Measurements from ENCODE around the gene ASIC2. TPM values are rescaled to one million over a fixed set of nuclear protein-coding genes. Genes with fewer than 3 reads are reported as not detected.

Gene ASIC2
- polyA plus RNA-seq, 1 experiment: 0.05 TPM

GRCh38 chr17:33280162-33280943 lies 12.7 kb downstream of the ASIC2 start:
- POLR2A ChIA-PET: no interaction called here

DNA sequence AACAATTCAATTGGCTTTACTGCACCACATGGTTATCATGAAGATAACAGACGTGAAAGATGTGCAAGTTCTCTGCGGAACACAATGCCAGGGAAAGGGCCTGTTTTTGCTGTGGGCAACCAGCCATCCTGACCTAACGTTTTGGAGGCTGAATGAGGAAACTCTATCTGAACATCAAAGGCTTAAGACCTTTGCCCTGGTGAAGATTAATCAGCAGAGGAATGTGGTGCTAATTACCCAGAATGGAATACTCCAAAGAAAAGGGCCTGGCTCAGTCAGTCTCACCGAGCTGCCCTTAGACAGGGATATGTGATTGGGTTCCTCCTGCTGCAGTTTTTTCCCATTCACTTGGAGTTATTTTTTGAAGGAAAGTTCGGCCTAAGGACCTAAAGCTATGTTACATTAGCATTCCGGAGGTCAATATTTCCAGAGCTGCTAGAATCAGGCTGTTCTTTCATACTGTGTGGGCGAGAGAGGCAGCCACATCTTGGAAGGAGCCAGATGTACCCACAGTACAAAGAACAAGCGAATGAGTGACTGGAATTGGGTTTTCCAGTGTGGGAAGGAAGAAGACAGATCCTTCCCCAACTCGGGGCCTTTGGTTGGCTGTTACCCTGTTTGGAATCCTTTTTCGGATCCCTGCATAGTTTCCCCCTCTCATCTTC lies 15.5 kb downstream of the ASIC2 start:
- CTCF ChIA-PET: no interaction called here

More at GRCh38 chr17:33280162-33280943, 12.7 kb downstream of the ASIC2 start:
- no peaks in the 10 kb centered on the region for H3K36me3 ChIP-seq (ENCODE audit: control insufficient read depth, insufficient read depth, low read length)
- CTCF ChIA-PET: no interaction called here
- H3K27me3 ChIP-seq (ENCODE audit: control insufficient read depth, insufficient read depth, low read length): no peaks in the 10 kb centered on the region
- TF ChIP-seq, protein P1, sequence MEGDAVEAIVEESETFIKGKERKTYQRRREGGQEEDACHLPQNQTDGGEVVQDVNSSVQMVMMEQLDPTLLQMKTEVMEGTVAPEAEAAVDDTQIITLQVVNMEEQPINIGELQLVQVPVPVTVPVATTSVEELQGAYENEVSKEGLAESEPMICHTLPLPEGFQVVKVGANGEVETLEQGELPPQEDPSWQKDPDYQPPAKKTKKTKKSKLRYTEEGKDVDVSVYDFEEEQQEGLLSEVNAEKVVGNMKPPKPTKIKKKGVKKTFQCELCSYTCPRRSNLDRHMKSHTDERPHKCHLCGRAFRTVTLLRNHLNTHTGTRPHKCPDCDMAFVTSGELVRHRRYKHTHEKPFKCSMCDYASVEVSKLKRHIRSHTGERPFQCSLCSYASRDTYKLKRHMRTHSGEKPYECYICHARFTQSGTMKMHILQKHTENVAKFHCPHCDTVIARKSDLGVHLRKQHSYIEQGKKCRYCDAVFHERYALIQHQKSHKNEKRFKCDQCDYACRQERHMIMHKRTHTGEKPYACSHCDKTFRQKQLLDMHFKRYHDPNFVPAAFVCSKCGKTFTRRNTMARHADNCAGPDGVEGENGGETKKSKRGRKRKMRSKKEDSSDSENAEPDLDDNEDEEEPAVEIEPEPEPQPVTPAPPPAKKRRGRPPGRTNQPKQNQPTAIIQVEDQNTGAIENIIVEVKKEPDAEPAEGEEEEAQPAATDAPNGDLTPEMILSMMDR (IDR thresholded peaks at IDR 0.05; ENCODE audit: insufficient read depth, low read depth, low read length): no peak
- no peak for DNase-seq (ENCODE audit: low read depth)
- no peak overlapping the region for H3K4me3 ChIP-seq (ENCODE audit: low read depth, low read length)

GRCh38 chr17:33273743-33274410 lies 19.2 kb downstream of the ASIC2 start:
- Histone ChIP-seq H3K36me3 (ENCODE audit: control insufficient read depth, insufficient read depth, low read length) (no peaks in the 10 kb centered on the region), H3K4me3 (ENCODE audit: low read depth, low read length) (no peak overlapping the region), H3K27me3 (ENCODE audit: control insufficient read depth, insufficient read depth, low read length) (no peaks in the 10 kb centered on the region)
- no peak for DNase-seq (ENCODE audit: low read depth)
- POLR2A ChIA-PET: no interaction called here
- TF ChIP-seq, protein P1 (IDR thresholded peaks at IDR 0.05; ENCODE audit: insufficient read depth, low read depth, low read length): no peak
- CTCF ChIA-PET: no interaction called here

More for the DNA sequence above, 15.5 kb downstream of the ASIC2 start:
- POLR2A ChIA-PET: no interaction called here
- TF ChIP-seq, protein P1 (IDR thresholded peaks at IDR 0.05; ENCODE audit: insufficient read depth, low read depth, low read length): no peak
- H3K27me3 ChIP-seq (ENCODE audit: control insufficient read depth, insufficient read depth, low read length): no peaks in the 10 kb centered on the region
- DNase-seq (ENCODE audit: low read depth): no peak
- H3K36me3 ChIP-seq (ENCODE audit: control insufficient read depth, insufficient read depth, low read length): no peaks in the 10 kb centered on the region
- H3K4me3 ChIP-seq (ENCODE audit: low read depth, low read length): no peak overlapping the region

GRCh38 chr17:33273271-33273670 lies 19.8 kb downstream of the ASIC2 start:
- Histone ChIP-seq H3K36me3 (ENCODE audit: control insufficient read depth, insufficient read depth, low read length) (no peaks in the 10 kb centered on the region), H3K27me3 (ENCODE audit: control insufficient read depth, insufficient read depth, low read length) (no peaks in the 10 kb centered on the region), H3K4me3 (ENCODE audit: low read depth, low read length) (no peak overlapping the region)
- ChIA-PET POLR2A (no interaction called here), CTCF (no interaction called here)
- DNase-seq (ENCODE audit: low read depth): no peak
- TF ChIP-seq, protein P1 (IDR thresholded peaks at IDR 0.05; ENCODE audit: insufficient read depth, low read depth, low read length): no peak

DNA sequence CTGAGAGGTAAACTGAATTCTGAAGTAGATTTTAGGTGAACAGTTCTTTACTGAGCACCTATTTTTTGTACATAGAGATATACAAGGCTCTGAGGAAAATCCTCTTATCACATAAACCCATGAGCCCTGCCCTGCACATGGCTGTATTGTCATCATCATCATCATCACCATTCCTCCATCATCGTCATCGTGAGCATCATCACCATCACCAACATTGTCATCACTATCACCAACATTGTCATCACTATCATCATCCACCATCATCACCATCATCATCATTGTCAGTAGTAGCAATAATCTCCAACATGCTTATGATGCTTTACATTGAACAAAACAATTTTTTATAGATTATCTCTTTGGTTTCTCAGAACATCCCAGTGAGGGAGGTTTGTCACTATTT lies 20.7 kb downstream of the ASIC2 start:
- DNase-seq (ENCODE audit: low read depth): no peak
- POLR2A ChIA-PET: no interaction called here
- no peaks in the 10 kb centered on the region for H3K27me3 ChIP-seq (ENCODE audit: control insufficient read depth, insufficient read depth, low read length)
- TF ChIP-seq, protein P1 (IDR thresholded peaks at IDR 0.05; ENCODE audit: insufficient read depth, low read depth, low read length): no peak
- no peak overlapping the region for H3K4me3 ChIP-seq (ENCODE audit: low read depth, low read length)
- CTCF ChIA-PET: no interaction called here
- no peaks in the 10 kb centered on the region for H3K36me3 ChIP-seq (ENCODE audit: control insufficient read depth, insufficient read depth, low read length)
